ENCODE data around the gene CEP78. TPM values are rescaled to one million over a fixed set of nuclear protein-coding genes. Genes with fewer than 3 reads are reported as not detected.

The CEP78 gene
- total RNA-seq, 1 donor from 2014 or later = 21.5 TPM

DNA sequence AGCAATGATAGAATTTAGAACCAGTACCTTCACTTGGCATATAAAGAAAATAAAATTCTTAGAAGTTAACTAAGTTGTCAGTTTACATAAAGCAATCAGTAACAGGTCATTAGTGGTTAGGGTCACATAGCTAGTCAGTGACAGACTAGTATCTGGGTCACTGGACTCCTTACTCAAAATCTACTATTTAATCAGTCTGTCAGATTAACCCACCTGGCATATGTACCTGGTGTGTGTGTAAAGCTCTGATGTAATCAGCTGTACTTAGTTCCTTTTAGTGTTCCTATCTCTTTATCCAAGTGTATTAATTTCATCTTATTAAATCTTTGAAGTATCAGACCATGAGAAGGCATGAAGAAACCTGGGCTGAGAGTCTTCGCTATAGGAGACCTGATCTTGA, 7.3 kb downstream of the CEP78 start:
- no peak for FAIRE-seq
- Histone ChIP-seq H3K4me2 (ENCODE audit: low read length) (no peak overlapping the region), H4K20me1 (ENCODE audit: insufficient read depth, low read length) (peaks cover 8% of the 10 kb centered on the region), H2AFZ (ENCODE audit: low read depth, low read length) (no peak overlapping the region), H3K27me3 (ENCODE audit: insufficient read depth, low read length) (no peaks in the 10 kb centered on the region), H3K4me3 (ENCODE audit: insufficient read depth, low read depth, low read length) (no peak overlapping the region), H3K27ac (ENCODE audit: low read depth, low read length) (no peak overlapping the region), H3K79me2 (ENCODE audit: insufficient read depth, low read length) (peaks cover 15% of the 10 kb centered on the region), H3K9ac (ENCODE audit: low read length) (no peak overlapping the region), H3K36me3 (ENCODE audit: insufficient read depth, low read length) (peaks cover 4% of the 10 kb centered on the region), H3K4me1 (ENCODE audit: insufficient read depth, low read length) (no peaks in the 10 kb centered on the region), H3K9me3 (ENCODE audit: insufficient read depth, low read depth, low read length) (no peaks in the 10 kb centered on the region)
- H3K9me3 Mint-ChIP-seq (ENCODE audit: unreplicated experiment) = no peaks in the 10 kb centered on the region
- H3K4me1 Mint-ChIP-seq (ENCODE audit: low read depth, unreplicated experiment) = no peaks in the 10 kb centered on the region
- no peak overlapping the region for H3K4me3 Mint-ChIP-seq (ENCODE audit: unreplicated experiment)
- no peaks in the 10 kb centered on the region for H3K27me3 Mint-ChIP-seq (ENCODE audit: low read depth, unreplicated experiment)
- no peak for DNase-seq (ENCODE audit: low read depth)
- H3K27ac Mint-ChIP-seq (ENCODE audit: unreplicated experiment) = no peak overlapping the region
- no peak for TF ChIP-seq EZH2 (IDR thresholded peaks at IDR 0.05; ENCODE audit: insufficient read depth, low read length)
- TF ChIP-seq CTCF (IDR thresholded peaks at IDR 0.05; ENCODE audit: insufficient read depth, low read depth, low read length) = no peak
- H3K36me3 Mint-ChIP-seq (ENCODE audit: low read depth, unreplicated experiment) = peaks cover 6% of the 10 kb centered on the region

DNA sequence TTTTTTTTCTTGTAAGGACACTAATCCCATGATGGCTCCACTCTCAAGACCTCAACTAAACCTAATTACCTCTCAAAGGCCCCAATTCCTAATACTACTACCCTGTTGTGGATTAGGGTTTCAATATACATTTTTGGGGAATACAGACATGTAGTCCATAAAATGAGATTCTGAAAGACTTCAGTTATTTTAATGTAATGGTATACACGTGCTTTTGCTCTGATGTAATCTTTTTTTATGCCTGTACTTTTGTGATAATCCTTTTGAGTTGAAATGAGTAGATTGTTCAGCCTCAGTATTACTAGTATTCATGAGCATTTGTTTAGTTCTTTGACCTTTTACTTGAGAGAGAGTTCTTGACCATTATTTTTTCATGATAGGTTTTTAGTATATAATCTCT, 9.5 kb downstream of the CEP78 start:
- Histone ChIP-seq H3K27ac (ENCODE audit: low read depth, low read length) (no peak overlapping the region), H3K9me3 (ENCODE audit: insufficient read depth, low read depth, low read length) (no peaks in the 10 kb centered on the region), H3K27me3 (ENCODE audit: insufficient read depth, low read length) (no peaks in the 10 kb centered on the region), H3K79me2 (ENCODE audit: insufficient read depth, low read length) (peaks cover 2% of the 10 kb centered on the region), H4K20me1 (ENCODE audit: insufficient read depth, low read length) (no peaks in the 10 kb centered on the region), H2AFZ (ENCODE audit: low read depth, low read length) (no peak overlapping the region), H3K36me3 (ENCODE audit: insufficient read depth, low read length) (peaks cover 4% of the 10 kb centered on the region), H3K4me2 (ENCODE audit: low read length) (no peak overlapping the region), H3K9ac (ENCODE audit: low read length) (no peak overlapping the region), H3K4me1 (ENCODE audit: insufficient read depth, low read length) (no peaks in the 10 kb centered on the region), H3K4me3 (ENCODE audit: insufficient read depth, low read depth, low read length) (no peak overlapping the region)
- H3K4me3 Mint-ChIP-seq (ENCODE audit: unreplicated experiment) = no peak overlapping the region
- H3K27me3 Mint-ChIP-seq (ENCODE audit: low read depth, unreplicated experiment) = no peaks in the 10 kb centered on the region
- H3K27ac Mint-ChIP-seq (ENCODE audit: unreplicated experiment) = no peak overlapping the region
- TF ChIP-seq CTCF (IDR thresholded peaks at IDR 0.05; ENCODE audit: insufficient read depth, low read depth, low read length) = no peak
- H3K36me3 Mint-ChIP-seq (ENCODE audit: low read depth, unreplicated experiment) = peaks cover 5% of the 10 kb centered on the region
- no peak for FAIRE-seq
- no peaks in the 10 kb centered on the region for H3K4me1 Mint-ChIP-seq (ENCODE audit: low read depth, unreplicated experiment)
- no peaks in the 10 kb centered on the region for H3K9me3 Mint-ChIP-seq (ENCODE audit: unreplicated experiment)
- DNase-seq (ENCODE audit: low read depth) = no peak

DNA sequence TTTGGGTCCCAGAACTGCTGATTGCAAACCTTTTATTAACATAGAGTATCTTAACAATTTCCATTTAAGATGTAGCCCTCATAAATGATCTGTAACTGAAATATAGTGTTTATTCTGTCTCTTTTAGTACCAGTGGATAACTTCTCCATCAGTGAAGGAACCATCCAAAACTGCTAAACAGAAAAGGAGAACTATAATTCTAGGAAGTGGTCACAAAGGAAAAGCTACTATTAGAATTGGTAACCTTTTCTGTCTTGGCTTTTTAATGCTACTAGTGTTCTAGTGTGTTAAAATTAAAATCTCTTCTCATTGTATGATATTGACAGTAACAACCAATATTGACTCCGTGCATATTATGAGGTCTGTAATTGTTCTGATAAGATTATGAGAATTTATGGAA, 12.8 kb downstream of the CEP78 start:
- Mint-ChIP-seq H3K27me3 (ENCODE audit: low read depth, unreplicated experiment) (no peaks in the 10 kb centered on the region), H3K9me3 (ENCODE audit: unreplicated experiment) (no peaks in the 10 kb centered on the region), H3K4me1 (ENCODE audit: low read depth, unreplicated experiment) (peaks cover 5% of the 10 kb centered on the region), H3K27ac (ENCODE audit: unreplicated experiment) (no peak overlapping the region), H3K4me3 (ENCODE audit: unreplicated experiment) (no peak overlapping the region), H3K36me3 (ENCODE audit: low read depth, unreplicated experiment) (peaks cover 5% of the 10 kb centered on the region)
- Histone ChIP-seq H3K36me3 (ENCODE audit: insufficient read depth, low read length) (no peaks in the 10 kb centered on the region), H3K27me3 (ENCODE audit: insufficient read depth, low read length) (no peaks in the 10 kb centered on the region), H3K27ac (ENCODE audit: low read depth, low read length) (no peak overlapping the region), H3K9ac (ENCODE audit: low read length) (no peak overlapping the region), H4K20me1 (ENCODE audit: insufficient read depth, low read length) (no peaks in the 10 kb centered on the region), H3K4me1 (ENCODE audit: insufficient read depth, low read length) (no peaks in the 10 kb centered on the region), H3K4me3 (ENCODE audit: insufficient read depth, low read depth, low read length) (no peak overlapping the region), H3K79me2 (ENCODE audit: insufficient read depth, low read length) (peaks cover 2% of the 10 kb centered on the region), H3K4me2 (ENCODE audit: low read length) (no peak overlapping the region), H3K9me3 (ENCODE audit: insufficient read depth, low read depth, low read length) (no peaks in the 10 kb centered on the region), H2AFZ (ENCODE audit: low read depth, low read length) (no peak overlapping the region)
- FAIRE-seq (no peak), DNase-seq (ENCODE audit: low read depth) (no peak)
- TF ChIP-seq CTCF (IDR thresholded peaks at IDR 0.05; ENCODE audit: insufficient read depth, low read depth, low read length) (no peak), EZH2 (IDR thresholded peaks at IDR 0.05; ENCODE audit: insufficient read depth, low read length) (no peak)
